ENCODE results near the gene RHBDL1.

RHBDL1 gene

GRCh38 chr16:678858-679813 lies 3.7 kb downstream of the RHBDL1 start (continued):
- TF ChIP-seq ZNF26 (tag by site-specific recombination; IDR thresholded peaks at IDR 0.05) (no peak), ZNF24 (tag by site-specific recombination; IDR thresholded peaks at IDR 0.05) (0 out of 2 replicates have a peak, but pooled peaks have one; percentile 57)

GRCh38 chr16:679814-680624 lies 4.5 kb downstream of the RHBDL1 start, which contains the start of gene STUB1:
TSS of gene STUB1 (plus strand) at chr16:680410. CDS start at chr16:680526, 116 bp downstream.
- H3K27ac ChIP-seq (ENCODE audit: extremely low read depth, low read depth, low read length) = peak within 1 kb of the TSS; percentile 97
- peak within 1 kb of the TSS; percentile 82 for H3K4me3 ChIP-seq (ENCODE audit: low read depth, low read length)
- ChIA-PET POLR2A (interaction anchor here (0.9 to 5.4 kb wide), 10 partner anchors 10 to 108 kb away, joined by 3 to 57 read pairs (median 4); partner anchors contain the start of genes ANTKMT, CHTF18, RHOT2 and RPUSD1), CTCF (no interaction called here)
- H3K4me1 ChIP-seq (ENCODE audit: control insufficient read depth, insufficient read depth, low read length) = peaks cover 14% of the 10 kb centered on the region; the same call in 1 of the 2 replicates
- peaks cover 3 to 37% of the 10 kb centered on the region in 2 experiments; a peak in 1 of 3 replicates for H3K36me3 ChIP-seq (ENCODE audit: control insufficient read depth in 2 of 2, insufficient read depth in 1 of 2, low read length in 2 of 2)
- no peaks in the 10 kb centered on the region for H3K9me3 ChIP-seq (ENCODE audit: control insufficient read depth, insufficient read depth, low read depth, low read length)
- TF ChIP-seq ZNF701 (tag by site-specific recombination; IDR thresholded peaks at IDR 0.05) (no peak), ZNF658 (tag by site-specific recombination; IDR thresholded peaks at IDR 0.05) (no peak), ZNF514 (tag by site-specific recombination; IDR thresholded peaks at IDR 0.05) (no peak), ZNF837 (tag by site-specific recombination; IDR thresholded peaks at IDR 0.05) (peak; percentile 89), ZNF341 (tag by site-specific recombination; IDR thresholded peaks at IDR 0.05; ENCODE audit: low read depth) (peak; percentile 97), ZNF530 (tag by site-specific recombination; IDR thresholded peaks at IDR 0.05; ENCODE audit: low read depth) (no peak), ZNF639 (tag by site-specific recombination; IDR thresholded peaks at IDR 0.05) (no peak), MEIS1 (CRISPR knock-in tag; IDR thresholded peaks at IDR 0.05; ENCODE audit: borderline replicate concordance) (no peak), SALL2 (tag by site-specific recombination; IDR thresholded peaks at IDR 0.05; ENCODE audit: borderline replicate concordance) (no peak), ZNF394 (tag by site-specific recombination; IDR thresholded peaks at IDR 0.05; ENCODE audit: borderline replicate concordance) (no peak), KLF17 (tag by site-specific recombination; IDR thresholded peaks at IDR 0.05) (peak; percentile 44; the same call in 1 of the 2 replicates), PRDM6 (tag by site-specific recombination; IDR thresholded peaks at IDR 0.05) (no peak), ZBTB21 (tag by site-specific recombination; IDR thresholded peaks at IDR 0.05) (no peak), ZBTB10 (tag by site-specific recombination; IDR thresholded peaks at IDR 0.05) (no peak), ZNF747 (tag by site-specific recombination; IDR thresholded peaks at IDR 0.05) (no peak), PRDM10 (tag by site-specific recombination; IDR thresholded peaks at IDR 0.05) (peak; percentile 96)
